Stimulated activated CD4-positive, alpha-beta T cell treated with anti-CD3 and anti-CD28 coated beads, Interleukin-1b, Interleukin-23, amount 100 ng/mL, for 48 hours (primary cell): ENCODE measurements around the gene MN1.

ENCODE experiments used
- DNase-seq: peaks from one replicate; pipeline ENCODE4 v3.0.0-alpha.2; 2020

MN1 gene

DNA sequence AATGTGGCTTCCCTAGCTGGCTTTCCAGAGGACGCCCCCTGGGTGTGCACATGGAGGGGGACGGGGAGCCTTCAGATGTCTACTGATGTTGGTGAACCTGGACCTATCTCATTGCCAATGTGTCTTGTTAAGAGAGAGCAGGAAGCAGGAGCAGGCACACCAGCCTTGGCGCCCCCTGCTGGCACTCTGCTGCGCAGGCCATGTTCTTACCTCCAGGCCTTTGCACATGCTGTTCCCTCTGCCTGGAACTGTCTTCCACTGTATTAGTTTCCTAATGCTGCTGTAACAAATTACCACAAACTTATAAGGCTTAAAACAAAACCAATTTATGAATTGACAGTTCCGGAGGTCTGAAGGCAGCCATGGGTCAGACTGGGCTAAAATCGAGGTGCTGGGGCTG lies 23.6 kb upstream of the MN1 start:
- DNase-seq = peak; percentile 14

DNA sequence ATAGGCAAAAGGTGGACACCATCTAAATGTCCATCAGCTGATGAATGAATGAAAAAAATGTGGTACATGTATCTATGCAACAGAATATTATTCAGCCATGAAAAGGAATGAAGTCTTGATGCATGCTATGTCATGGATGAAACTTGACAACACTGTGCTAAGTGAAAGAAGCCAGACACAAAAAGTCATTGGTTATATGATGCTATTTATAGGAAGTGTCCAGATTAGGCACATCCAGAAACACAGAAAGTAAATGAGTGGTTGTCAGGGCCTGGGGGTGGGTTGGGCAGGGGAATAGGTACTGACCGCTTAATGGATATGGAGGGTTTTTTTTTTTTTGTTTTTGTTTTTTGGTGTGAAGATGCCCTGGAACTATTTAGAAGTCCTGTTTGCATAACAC lies 21.7 kb upstream of the MN1 start:
- no peak for DNase-seq

GRCh38 chr22:27820896-27821866 lies 19.6 kb upstream of the MN1 start:
- no peak for DNase-seq

GRCh38 chr22:27816552-27816951 lies 15.0 kb upstream of the MN1 start:
- DNase-seq = no peak

- DNase-seq = no peak
These were observed 14.4 kb upstream of the MN1 start for GRCh38 chr22:27815826-27816530.

DNA sequence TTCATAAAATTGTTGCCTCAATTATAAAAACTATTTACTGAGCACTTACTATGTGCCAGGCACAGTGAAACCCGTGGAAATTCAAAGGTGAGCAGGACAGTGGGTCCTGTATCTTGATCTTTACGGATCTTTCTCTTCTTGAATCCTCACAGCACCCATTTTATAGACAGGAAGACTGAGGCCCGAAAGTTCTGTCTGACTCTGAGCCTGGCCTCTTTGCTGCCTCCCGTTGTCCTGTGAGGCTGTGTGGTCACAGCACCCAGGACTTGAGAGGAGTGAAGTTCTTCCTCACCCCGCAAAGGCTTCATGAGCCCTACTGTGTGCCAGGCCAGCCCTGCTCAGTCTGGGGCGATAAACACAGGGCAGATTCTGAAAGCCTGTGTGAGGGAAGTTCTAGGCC lies 13.4 kb upstream of the MN1 start:
- no peak for DNase-seq

- no peak for DNase-seq
These were observed 10.2 kb upstream of the MN1 start for GRCh38 chr22:27811778-27812177.

DNA sequence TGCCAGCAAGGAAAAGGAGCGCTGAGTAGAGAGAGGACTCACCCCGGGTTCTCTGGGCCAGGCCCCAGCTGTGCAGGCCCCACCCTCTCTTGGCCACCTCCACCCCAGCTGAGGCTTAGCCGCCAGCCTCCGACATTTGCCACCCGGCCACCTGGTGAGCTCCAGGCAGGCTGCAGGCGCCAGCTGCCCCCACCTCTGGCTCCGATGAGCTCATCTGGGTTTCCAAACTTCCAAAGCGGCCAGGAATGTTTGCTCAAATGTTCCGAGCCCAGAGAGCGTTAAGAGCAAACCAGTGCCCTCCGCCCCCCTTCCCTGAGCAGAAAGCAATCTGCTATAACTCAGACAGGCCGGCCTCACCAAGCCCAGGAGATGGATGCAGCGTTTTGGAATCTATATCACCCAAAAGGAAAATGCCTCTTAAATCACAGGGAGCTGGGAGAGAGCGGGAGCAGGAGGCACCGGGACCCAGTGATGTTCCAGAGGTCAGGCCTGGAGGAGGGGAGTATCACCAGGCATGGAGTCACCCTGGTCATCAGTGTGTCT lies 9.1 kb upstream of the MN1 start:
- no peak for DNase-seq

- DNase-seq = no peak
These were observed 8.4 kb upstream of the MN1 start for GRCh38 chr22:27809700-27810608.

- no peak for DNase-seq
These were observed 7.7 kb upstream of the MN1 start for GRCh38 chr22:27809226-27809603.

GRCh38 chr22:27808451-27809225 lies 7.1 kb upstream of the MN1 start:
- DNase-seq = no peak

DNA sequence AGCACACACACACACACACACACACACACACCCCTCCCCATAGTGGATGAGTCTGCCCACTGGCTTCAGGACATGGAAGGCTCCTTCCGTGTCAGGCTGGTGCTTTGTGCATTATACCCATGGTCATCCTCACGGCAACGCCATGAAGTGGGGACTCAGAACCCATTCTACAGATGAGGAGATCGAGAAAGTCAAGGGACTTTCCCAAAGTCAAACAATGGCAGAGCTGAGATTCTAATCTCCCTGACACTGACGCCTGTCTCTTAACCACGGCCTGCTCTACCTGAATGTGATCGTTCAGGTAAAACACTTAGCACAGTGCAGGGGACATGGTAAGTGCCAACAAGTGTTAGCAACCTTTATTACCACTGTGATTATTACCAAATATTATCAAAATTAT lies 4.3 kb upstream of the MN1 start:
- DNase-seq = no peak

DNA sequence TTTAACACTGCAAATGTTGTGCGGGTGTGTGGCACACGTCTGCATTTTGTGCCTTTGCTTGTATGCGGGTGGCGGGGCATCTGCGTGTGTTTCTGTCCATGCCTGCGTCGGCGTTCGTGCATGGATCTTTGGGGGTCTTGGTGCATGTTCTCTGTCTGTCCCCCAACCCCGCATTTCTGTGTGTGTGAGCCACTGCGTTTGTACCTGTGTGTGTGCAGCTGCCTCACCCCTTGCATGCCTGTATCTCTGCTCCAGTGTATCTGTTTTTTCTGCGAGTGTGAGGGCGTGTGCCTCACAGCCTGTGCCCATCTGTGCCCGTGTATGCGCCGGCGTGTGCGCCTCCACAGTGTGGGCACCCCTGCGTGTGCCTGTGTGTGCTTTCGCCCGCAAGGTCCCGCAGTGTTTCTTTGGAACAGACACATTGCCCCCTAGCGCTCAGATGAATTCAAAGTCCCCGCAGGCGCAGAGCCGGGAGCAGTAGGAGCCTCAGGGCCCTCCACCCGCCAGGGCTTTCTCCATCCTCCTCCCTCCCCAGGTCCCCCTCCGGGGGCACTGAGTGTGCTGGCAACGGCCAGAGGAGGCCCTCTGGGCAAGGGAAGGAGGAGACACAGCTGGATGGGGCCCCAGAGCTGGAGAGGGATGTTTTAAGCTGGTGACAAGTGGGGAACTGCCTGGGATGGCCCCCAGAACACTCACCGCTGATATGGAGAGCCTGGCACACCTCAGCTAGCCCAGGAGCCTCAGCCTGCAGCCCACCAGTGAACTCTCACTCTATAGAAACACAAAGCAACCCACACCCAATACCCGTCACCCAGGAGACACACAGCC lies 3.1 kb upstream of the MN1 start:
- peak; percentile 45 for DNase-seq

- DNase-seq = no peak
These were observed 2.4 kb upstream of the MN1 start for GRCh38 chr22:27803841-27804415.

- DNase-seq = no peak
These were observed 954 bp upstream of the MN1 start for GRCh38 chr22:27802346-27803073.

DNA sequence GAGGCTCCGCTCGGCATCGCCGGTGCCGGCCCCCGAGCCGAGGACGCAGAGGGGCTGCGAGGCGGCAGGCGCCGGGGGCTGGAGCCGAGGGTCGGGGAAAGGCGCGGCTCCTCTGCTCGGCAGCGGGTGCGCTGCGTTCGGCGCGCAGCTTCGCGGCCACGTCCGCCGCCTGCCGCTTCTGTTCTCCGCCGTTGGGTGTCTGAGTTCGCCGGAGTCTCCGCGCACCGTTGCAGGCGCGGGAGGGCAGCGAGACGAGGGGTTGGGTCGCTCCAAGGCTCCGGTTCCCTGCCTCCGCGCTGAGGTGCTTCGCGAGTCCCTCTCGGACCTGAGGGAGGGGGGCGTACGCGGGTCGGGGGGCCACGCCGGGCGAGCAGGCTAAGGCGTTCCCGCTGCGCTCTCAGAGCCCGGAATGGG lies 347 bp downstream of the MN1 start:
- DNase-seq = peak; percentile 11

GRCh38 chr22:27800250-27801201 lies 1.0 kb downstream of the MN1 start:
- no peak for DNase-seq

GRCh38 chr22:27799827-27800249 lies 1.7 kb downstream of the MN1 start:
- DNase-seq = no peak
